GM18505 (cell line): ENCODE results near the gene MYO5C.

Source experiments
- ATAC-seq: cut with Tn5 transposase; IDR thresholded peaks from one replicate; pipeline ENCODE4 v1.9.1; 2021; ENCODE audit not compliant: unreplicated experiment
- POLR2A ChIP-seq: IDR thresholded peaks from 4 replicates; pipeline ENCODE4 v1.6.1; 2011; ENCODE audit warnings: borderline replicate concordance; ENCODE audit not compliant: insufficient read depth, insufficient read length; ENCODE audit errors: extremely low read depth

Gene MYO5C

DNA sequence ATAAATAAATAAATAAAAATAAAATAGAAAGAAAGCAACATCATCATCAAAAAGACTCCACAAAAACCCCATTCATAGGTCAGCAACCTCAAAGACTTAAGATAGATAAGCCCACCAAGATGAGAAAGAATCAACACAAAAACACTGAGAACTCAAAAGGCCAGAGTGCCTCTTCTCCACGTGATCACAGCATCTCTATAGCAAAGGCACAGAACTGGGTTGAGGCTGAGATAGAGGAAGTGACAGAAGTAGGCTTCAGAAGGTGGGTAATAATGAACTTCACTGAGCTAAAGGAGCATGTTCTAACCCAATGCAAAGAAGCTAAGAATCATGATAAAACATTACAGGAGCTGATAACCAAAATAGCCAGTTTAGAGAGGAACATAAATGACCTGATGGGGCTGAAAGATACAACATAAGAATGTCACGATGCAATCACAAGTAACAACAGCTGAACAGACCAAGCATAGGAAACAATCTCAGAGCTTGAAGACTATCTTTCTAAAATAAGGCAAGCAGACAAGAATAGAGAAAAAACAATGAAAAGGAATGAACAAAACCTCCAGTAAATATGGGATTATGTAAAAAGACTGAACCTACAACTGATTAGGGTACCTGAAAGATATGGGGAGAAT, 130.9 kb downstream of the MYO5C start:
- TF ChIP-seq POLR2A = no peak

DNA sequence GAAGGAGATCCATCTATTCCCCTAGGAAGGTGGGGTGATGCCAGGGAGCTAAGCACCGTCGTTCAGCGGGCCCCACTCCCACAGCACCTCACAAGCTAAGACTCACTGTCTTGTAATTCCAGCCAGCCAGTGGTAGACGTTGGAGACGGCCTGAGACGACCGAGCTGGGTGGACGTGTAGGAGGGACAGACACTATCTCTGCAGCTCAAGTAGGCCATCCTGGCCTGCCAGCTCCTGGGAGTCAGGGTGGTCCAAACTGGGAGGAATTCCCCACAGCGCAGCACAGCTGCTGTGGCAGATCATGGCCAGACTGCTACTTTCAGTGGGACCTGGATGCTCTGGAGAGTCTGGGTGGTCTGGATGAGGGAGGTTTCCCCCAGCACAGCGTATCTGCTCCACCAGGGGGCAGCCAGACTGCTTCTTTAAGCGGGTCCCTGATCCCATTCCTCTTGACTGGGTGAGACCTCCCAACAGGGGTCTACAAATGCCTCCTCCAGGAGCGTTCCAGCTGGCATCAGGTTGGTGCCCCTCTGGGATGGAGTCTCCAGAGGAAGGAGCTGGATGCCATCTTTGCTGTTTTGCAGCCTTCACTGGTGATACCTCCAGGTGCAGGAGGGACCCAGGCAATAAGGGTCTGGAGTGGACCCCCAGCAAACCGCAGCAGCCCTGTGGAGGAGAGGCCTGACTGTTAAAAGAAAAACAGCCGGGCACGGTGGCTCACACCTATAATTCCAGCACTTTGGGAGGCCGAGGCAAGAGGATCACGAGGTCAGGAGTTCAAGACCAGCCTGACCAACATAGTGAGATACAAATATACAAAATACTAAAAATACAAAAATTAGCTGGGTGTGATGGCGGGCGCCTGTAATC, 132.0 kb downstream of the MYO5C start:
- ATAC-seq = no peak

More for the DNA sequence above, 130.9 kb downstream of the MYO5C start:
- no peak for ATAC-seq

GRCh38 chr15:52162876-52163275, 132.7 kb downstream of the MYO5C start:
- no peak for TF ChIP-seq POLR2A
- no peak for ATAC-seq

More for the DNA sequence above, 132.0 kb downstream of the MYO5C start:
- TF ChIP-seq POLR2A = no peak

DNA sequence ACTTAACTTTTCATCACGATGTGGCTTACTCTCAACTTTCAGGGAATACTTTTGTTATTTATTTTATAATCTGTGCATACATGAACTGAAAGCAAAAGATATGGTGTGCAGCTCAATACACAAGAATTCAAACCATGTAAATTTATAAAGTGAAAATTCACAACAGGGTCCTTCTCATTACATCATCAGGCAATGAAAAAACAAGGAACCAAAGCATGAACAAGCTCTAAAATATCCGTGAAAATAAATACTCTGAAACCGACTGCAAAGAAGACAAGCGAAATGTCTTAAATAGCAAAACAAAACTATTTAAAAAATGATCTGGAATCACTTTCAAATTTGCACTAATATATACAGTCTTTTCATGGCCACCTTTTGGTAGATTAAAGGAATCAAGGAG, 133.3 kb downstream of the MYO5C start:
- ATAC-seq = no peak
- TF ChIP-seq POLR2A = no peak

GRCh38 chr15:52161406-52161966, 134.1 kb downstream of the MYO5C start:
- no peak for TF ChIP-seq POLR2A
- ATAC-seq = no peak

GRCh38 chr15:52159645-52160044, 136.0 kb downstream of the MYO5C start:
- no peak for ATAC-seq
- no peak for TF ChIP-seq POLR2A

GRCh38 chr15:52158084-52158765, 137.4 kb downstream of the MYO5C start:
- no peak for ATAC-seq
- TF ChIP-seq POLR2A = no peak

- TF ChIP-seq POLR2A = no peak
These were observed 139.7 kb downstream of the MYO5C start for GRCh38 chr15:52155878-52156277.

GRCh38 chr15:52154896-52155865, 140.4 kb downstream of the MYO5C start:
- no peak for TF ChIP-seq POLR2A
- ATAC-seq = no peak

More at GRCh38 chr15:52155878-52156277, 139.7 kb downstream of the MYO5C start:
- ATAC-seq = no peak

DNA sequence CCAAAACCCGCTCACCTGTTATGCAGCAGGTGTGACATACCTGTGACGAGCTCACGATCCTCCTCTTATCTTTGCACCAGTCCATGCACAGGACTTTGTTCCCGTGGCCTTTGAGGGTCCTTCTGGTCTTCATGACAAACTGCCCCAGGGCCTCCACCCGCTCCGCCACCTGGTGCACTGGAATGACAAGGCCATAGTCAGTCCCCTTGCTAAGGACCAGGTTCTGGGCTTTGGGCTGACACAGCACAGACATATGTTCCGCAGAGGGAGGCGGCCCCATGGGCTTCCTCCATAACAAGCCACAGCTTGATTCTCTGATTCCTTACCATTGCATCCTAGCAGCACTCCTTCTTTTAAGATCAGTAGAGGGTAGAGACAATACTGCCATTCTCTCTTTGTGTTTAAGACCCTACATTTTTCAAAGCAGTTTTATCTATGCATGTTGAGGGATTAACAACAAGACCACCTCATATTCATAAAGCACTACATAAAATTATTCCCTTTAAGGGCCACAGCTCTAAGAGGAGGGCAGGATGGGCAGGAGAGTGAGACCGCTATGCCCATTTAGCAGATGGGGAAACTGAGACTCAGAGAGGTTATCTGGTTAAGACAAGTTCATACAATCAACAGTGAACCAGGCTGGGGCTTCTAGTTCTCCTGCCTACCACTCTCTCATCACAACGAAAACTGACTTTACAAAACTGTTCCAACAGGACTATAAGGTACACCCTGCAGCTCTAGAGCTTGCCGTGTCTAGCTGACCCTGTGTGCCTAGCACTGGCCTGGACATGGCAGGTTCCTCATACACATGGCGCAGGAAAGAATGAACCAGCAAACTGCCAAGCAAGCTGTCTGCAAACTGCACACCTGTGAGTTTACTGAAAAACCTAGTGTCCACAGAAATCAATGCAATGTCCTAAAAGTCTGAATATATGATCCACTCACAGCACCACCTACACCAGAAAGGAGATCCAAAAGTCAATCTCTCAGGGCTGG, 141.4 kb downstream of the MYO5C start:
- TF ChIP-seq POLR2A = no peak
- no peak for ATAC-seq

DNA sequence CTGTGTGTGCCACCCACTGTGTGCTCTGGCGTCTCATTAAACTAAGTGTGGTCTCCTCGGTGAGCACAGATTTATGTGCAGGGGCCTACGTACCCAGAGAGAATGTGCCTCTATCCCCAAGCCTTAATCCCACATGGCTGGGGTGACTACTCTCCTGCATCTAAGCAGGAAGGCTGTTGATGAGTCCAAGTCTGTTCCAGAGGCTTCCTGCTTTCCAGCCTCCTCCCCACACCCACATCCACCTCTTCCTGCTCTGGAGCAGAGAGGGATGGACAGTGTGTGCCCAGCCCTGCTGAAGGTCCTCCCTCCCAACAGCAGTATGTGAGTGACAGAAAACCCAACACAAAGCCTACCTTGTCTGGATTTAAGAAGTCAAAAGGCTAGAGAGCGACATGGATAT, 144.3 kb downstream of the MYO5C start:
- no peak for TF ChIP-seq POLR2A
- no peak for ATAC-seq

DNA sequence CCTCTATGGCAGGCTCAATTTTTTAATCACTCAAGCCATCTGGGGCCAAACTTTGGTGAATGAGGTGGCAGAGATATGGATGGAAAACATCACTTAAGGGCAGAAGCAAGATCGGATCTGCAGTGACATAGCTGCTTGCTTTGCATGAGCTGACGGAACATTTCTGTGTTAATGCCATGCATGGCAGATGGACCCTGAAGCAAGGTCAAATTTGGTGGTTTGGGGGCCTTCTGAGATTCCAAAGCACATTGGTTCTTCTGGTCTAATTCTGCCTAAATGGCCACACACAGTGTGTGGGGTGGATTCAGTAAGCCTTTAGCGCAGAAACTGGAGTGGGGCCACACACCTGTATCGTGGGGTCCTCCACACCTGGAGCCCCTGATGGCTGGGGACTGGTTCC, 144.7 kb downstream of the MYO5C start:
- TF ChIP-seq POLR2A = no peak
- no peak for ATAC-seq
